ENCODE measurements around the gene CYGB.
"Not testable (repeated sequence)": the region's sequence is repeated elsewhere in the genome, so short reads cannot be mapped to it uniquely, and the experiment has no call there.

Gene CYGB

DNA sequence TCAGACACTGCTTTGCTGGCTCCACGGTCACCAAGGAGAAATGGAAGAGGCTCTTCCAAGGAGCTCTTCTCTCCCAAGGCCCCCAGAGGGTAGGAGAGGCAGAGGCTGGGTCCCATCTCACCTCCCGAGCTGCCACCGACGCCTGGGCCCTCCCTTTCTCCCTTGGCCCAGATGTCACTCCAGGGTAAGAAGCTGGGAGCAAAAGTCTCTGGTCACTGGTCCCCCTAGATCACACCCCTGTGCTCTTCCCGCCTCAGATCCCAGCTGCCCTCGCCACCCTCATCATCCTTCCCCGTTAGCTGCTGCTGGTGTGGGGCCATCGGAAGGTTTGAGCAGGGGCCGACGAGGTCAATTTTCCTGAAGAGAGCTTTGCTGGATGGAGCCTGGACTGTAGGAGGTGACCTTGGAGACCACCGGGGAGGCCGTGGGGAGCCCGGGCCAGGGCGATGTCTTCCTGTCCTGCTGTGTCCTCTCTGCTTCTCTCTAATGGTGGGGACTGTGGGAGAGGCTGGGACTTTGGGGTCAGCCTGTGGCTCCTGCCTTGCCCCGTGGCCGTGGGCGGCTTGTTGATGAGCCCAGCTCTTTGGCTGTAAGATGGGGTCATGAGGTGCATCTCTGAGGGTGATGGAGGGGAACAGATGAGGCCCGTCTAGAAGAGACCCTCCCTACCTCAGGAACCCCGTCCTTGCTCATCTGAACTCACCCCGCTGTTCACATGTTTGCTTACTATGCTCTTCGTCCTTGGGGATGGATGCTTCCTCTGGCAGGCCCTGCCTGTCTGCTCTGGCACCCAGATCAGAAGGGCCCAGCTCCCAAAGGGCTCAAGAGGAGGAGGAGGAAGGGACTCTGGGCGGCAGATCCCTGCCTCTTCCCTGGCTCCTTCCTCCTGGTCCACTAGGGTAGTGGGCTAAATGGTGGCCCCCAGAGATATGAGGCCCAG, 24.9 kb downstream of the CYGB start:
- TF ChIP-seq, protein P1, sequence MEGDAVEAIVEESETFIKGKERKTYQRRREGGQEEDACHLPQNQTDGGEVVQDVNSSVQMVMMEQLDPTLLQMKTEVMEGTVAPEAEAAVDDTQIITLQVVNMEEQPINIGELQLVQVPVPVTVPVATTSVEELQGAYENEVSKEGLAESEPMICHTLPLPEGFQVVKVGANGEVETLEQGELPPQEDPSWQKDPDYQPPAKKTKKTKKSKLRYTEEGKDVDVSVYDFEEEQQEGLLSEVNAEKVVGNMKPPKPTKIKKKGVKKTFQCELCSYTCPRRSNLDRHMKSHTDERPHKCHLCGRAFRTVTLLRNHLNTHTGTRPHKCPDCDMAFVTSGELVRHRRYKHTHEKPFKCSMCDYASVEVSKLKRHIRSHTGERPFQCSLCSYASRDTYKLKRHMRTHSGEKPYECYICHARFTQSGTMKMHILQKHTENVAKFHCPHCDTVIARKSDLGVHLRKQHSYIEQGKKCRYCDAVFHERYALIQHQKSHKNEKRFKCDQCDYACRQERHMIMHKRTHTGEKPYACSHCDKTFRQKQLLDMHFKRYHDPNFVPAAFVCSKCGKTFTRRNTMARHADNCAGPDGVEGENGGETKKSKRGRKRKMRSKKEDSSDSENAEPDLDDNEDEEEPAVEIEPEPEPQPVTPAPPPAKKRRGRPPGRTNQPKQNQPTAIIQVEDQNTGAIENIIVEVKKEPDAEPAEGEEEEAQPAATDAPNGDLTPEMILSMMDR (IDR thresholded peaks at IDR 0.05; ENCODE audit: poor library complexity, severe bottlenecking) = no peak
- H3K27me3 ChIP-seq (ENCODE audit: insufficient read depth, poor library complexity, severe bottlenecking) = no peaks in the 10 kb centered on the region
- ATAC-seq (ENCODE audit: low read depth) (0 out of 3 replicates have a peak, but pooled peaks have one; percentile 13), DNase-seq (ENCODE audit: low spot score) (no peak)
- no peak overlapping the region for H3K4me3 ChIP-seq (ENCODE audit: severe bottlenecking)
- no peaks in the 10 kb centered on the region for H3K9me3 ChIP-seq (ENCODE audit: severe bottlenecking)
- no peak overlapping the region for H3K27ac ChIP-seq (ENCODE audit: poor library complexity, severe bottlenecking)
- no peaks in the 10 kb centered on the region for H3K4me1 ChIP-seq (ENCODE audit: insufficient read depth, poor library complexity, severe bottlenecking)
- H3K36me3 ChIP-seq (ENCODE audit: low read depth) = no peaks in the 10 kb centered on the region

DNA sequence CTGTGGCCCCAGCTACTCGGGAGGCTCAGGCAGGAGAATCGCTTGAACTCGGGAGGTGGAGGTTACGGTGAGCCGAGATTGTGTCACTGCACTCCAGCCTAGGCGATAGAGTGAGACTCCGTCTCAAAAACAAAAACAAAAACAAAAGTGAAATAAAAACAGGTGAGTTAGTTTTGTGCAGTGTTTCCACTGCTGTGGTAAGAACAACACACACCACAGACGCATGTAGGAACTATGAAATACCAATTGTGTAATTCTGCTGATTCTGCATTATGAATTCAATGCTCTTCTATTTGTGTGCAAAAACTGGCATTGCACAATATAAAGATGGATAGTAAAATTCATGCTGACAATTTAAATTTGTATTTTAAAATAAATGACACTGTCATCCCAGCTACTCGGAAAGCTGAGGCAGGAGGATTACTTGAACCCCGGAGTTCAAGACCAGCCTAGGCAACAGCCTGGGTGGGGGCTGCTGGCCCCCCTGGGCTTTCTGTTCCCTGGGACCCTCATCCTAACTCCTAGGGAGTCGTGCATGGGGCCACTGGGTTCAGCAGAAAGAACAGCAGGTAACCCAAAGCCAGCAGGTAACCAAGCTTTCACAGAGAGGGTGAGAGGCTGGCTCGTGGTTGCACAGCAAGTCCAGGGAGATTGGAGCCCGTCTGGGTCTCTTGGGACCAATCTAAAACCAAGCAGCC, 25.7 kb downstream of the CYGB start:
- no peak for DNase-seq (ENCODE audit: low spot score)
- no peaks in the 10 kb centered on the region for H3K4me1 ChIP-seq (ENCODE audit: insufficient read depth, poor library complexity, severe bottlenecking)

DNA sequence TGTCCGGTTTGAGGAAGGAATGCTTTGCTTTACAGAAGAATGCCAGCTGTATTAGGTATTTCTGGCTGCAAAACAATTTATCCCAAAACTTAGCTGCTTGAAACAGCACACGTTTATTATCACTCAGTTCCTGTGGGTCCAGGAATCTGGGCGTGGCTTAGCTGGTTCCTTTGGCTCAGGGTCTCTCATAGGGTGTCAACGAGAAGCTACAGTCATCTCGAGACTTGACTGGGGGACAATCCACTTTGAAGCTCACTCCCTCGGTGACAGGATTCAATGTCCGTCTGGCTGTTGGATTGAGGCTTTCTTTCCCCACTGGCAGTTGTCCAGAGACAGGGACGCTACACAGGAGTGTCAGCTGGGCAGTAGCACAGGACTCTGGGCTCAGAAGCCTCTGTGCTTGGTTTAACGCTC, 26.7 kb downstream of the CYGB start:
- Histone ChIP-seq H3K4me1 (ENCODE audit: insufficient read depth, poor library complexity, severe bottlenecking) (no peaks in the 10 kb centered on the region), H3K27ac (ENCODE audit: poor library complexity, severe bottlenecking) (no peak overlapping the region)
- ATAC-seq (ENCODE audit: low read depth) = no peak

More for the DNA sequence above, 25.7 kb downstream of the CYGB start:
- Histone ChIP-seq H3K9me3 (ENCODE audit: severe bottlenecking) (no peaks in the 10 kb centered on the region), H3K4me3 (ENCODE audit: severe bottlenecking) (no peak overlapping the region), H3K36me3 (ENCODE audit: low read depth) (no peaks in the 10 kb centered on the region), H3K27me3 (ENCODE audit: insufficient read depth, poor library complexity, severe bottlenecking) (no peaks in the 10 kb centered on the region), H3K27ac (ENCODE audit: poor library complexity, severe bottlenecking) (no peak overlapping the region)
- TF ChIP-seq, protein P1 (IDR thresholded peaks at IDR 0.05; ENCODE audit: poor library complexity, severe bottlenecking) = no peak
- no peak for ATAC-seq (ENCODE audit: low read depth)

DNA sequence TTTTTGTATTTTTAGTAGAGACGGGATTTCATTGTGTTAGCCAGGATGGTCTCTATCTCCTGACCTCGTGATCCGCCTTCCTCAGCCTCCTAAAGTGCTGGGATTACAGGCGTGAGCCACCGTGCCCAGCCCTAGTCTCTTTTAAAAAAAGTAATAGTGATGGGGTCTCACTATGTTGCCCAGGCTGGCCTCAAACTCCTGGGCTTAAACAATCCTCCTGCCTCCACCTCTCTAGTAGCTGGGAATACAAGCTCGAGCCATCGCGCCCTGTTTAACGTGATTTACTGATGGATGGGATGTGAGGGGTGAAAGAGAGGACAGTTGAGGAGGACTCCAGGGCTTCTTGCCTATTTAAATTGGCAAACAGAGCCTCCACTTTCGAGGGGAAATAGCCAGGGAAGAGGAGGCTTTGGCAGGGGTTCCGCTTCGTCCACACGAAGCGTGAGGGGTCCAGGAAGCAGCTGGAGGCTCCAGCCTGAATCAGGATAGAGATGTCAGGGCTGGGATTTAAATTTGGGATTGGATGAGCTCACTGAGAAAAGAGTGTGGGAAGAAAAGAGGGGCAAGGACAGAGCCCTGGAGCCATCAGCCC, 28.9 kb downstream of the CYGB start:
- H3K36me3 ChIP-seq (ENCODE audit: low read depth); DNase-seq (ENCODE audit: low spot score); H3K4me3 ChIP-seq (ENCODE audit: severe bottlenecking); H3K9me3 ChIP-seq (ENCODE audit: severe bottlenecking); H3K27me3 ChIP-seq (ENCODE audit: insufficient read depth, poor library complexity, severe bottlenecking); ATAC-seq (ENCODE audit: low read depth); H3K4me1 ChIP-seq (ENCODE audit: insufficient read depth, poor library complexity, severe bottlenecking); H3K27ac ChIP-seq (ENCODE audit: poor library complexity, severe bottlenecking): not testable (repeated sequence)

More for the DNA sequence above, 26.7 kb downstream of the CYGB start:
- TF ChIP-seq, protein P1 (IDR thresholded peaks at IDR 0.05; ENCODE audit: poor library complexity, severe bottlenecking) = no peak
- no peaks in the 10 kb centered on the region for H3K9me3 ChIP-seq (ENCODE audit: severe bottlenecking)
- no peaks in the 10 kb centered on the region for H3K27me3 ChIP-seq (ENCODE audit: insufficient read depth, poor library complexity, severe bottlenecking)
- no peak for DNase-seq (ENCODE audit: low spot score)
- H3K36me3 ChIP-seq (ENCODE audit: low read depth) = no peaks in the 10 kb centered on the region
- no peak overlapping the region for H3K4me3 ChIP-seq (ENCODE audit: severe bottlenecking)

All from RWPE2 (cell line).